HCT116 (cell line): Measurements from ENCODE around the gene SH3GL2. TPM values are rescaled to one million over a fixed set of nuclear protein-coding genes. Genes with fewer than 3 reads are reported as not detected.

Source experiments
- ATAC-seq: fragments of 200-7000 bp; cut with Tn5 transposase; 2 replicates; pipeline ENCODE4 v1.9.1; 2020; ENCODE audit warnings: mild to moderate bottlenecking, moderate library complexity
- BruUV-seq: library from RNA; stranded (reverse); fragments of 400-500 nt; replicated peaks from 2 replicates; lab custom pipeline; 2021; lab: Mats Ljungman, UMichigan
- CTCF ChIA-PET: fragments of 300-600 bp; sonication (Branson Sonifier 250); formaldehyde crosslinking; loops from one replicate; lab custom pipeline; 2021; ENCODE audit warnings: antibody characterized with exemption; lab: Charles Lee
- POLR2A ChIA-PET: fragments of 300-600, 350-600 bp; sonication (Branson Sonifier 250); formaldehyde crosslinking; loops from one replicate; lab custom pipeline; 2021; ENCODE audit warnings: antibody characterized with exemption; lab: Charles Lee
- RAD21 ChIA-PET, 2 experiments: fragments of 300-600 bp; sonication (Branson Sonifier 250); formaldehyde crosslinking; loops; one replicate each; lab custom pipeline; 2023; ENCODE audit warnings: low total read pairs in 2 of 2; ENCODE audit not compliant: uncharacterized antibody in 2 of 2, unreplicated experiment in 2 of 2, low non-redundant PET in 1 of 2; lab: Charles Lee
- DNase-seq: peaks from one replicate; pipeline ENCODE4 v3.0.0-alpha.2; 2010; ENCODE audit warnings: low read depth, low spot score
- H2AFZ ChIP-seq: fragments of 200-600 bp; shearing (Covaris generic), sonication (generic); 2 replicates; pipeline ENCODE4 v1.6.1; 2017; ENCODE audit warnings: low read depth, mixed run types, mixed read lengths, antibody characterized with exemption, low read length; ENCODE audit not compliant: poor library complexity, severe bottlenecking
- H3K27ac ChIP-seq: 2 replicates; pipeline ENCODE4 v1.5.1; 2012; ENCODE audit warnings: low read depth, low read length
- H3K27me3 ChIP-seq: fragments of 200-600 bp; sonication (generic); 2 replicates; pipeline ENCODE4 v1.6.1; 2016; ENCODE audit warnings: mixed run types, low read length, mixed read lengths; ENCODE audit not compliant: insufficient read depth
- H3K36me3 ChIP-seq, 2 experiments: fragments of 200-500 bp in 1 of 2; fragments of 200-600 bp in 1 of 2; sonication (Bioruptor generic) in 1 of 2; sonication (generic) in 1 of 2; 2 replicates each; pipeline versions ENCODE4 v1.5.1 to v1.6.1; 2014 to 2016; ENCODE audit warnings: low read length in 2 of 2, inconsistent platforms in 1 of 2, mixed read lengths in 1 of 2, mixed run types in 1 of 2; ENCODE audit not compliant: insufficient read depth in 2 of 2, control insufficient read depth in 1 of 2
- H3K4me1 ChIP-seq, 2 experiments: fragments of 200-600 bp in 1 of 2; sonication (generic) in 1 of 2; 2 replicates each; pipeline versions ENCODE4 v1.5.1 to v1.6.1; 2012 to 2017; ENCODE audit warnings: low read length in 2 of 2, inconsistent platforms in 1 of 2, mild to moderate bottlenecking in 1 of 2, mixed read lengths in 1 of 2, mixed run types in 1 of 2, moderate library complexity in 1 of 2; ENCODE audit not compliant: insufficient read depth in 2 of 2, control insufficient read depth in 1 of 2
- H3K4me2 ChIP-seq: fragments of 200-600 bp; sonication (generic); 2 replicates; pipeline ENCODE4 v1.6.1; 2017; ENCODE audit warnings: mixed run types, low read length, mixed read lengths
- H3K4me3 ChIP-seq, 2 experiments: fragments of 200-600 bp in 1 of 2; sonication (generic) in 1 of 2; replicated peaks in 1 of 2; 2 replicates each; pipeline ENCODE4 v1.5.1; 2011 to 2016; ENCODE audit warnings: low read length in 2 of 2, control low read depth in 1 of 2, low read depth in 1 of 2, mild to moderate bottlenecking in 1 of 2, mixed read lengths in 1 of 2, mixed run types in 1 of 2
- H3K79me2 ChIP-seq: fragments of 200-600 bp; sonication (generic); 2 replicates; pipeline ENCODE4 v1.6.1; 2017; ENCODE audit warnings: mild to moderate bottlenecking, mixed run types, low read length, moderate library complexity, mixed read lengths; ENCODE audit not compliant: insufficient read depth
- H3K9ac ChIP-seq: fragments of 200-600 bp; sonication (generic); 2 replicates; pipeline ENCODE4 v1.6.1; 2016; ENCODE audit warnings: low read length, mixed read lengths
- H3K9me2 ChIP-seq: fragments of 200-600 bp; sonication (generic), shearing (Covaris generic); 2 replicates; pipeline ENCODE4 v1.6.1; 2017; ENCODE audit warnings: mixed run types, mild to moderate bottlenecking, moderate library complexity; ENCODE audit not compliant: insufficient read depth
- H3K9me3 ChIP-seq, 2 experiments: fragments of 200-500 bp in 1 of 2; fragments of 200-600 bp in 1 of 2; sonication (Bioruptor generic) in 1 of 2; sonication (generic) in 1 of 2; 2 replicates each; pipeline ENCODE4 v1.6.1; 2014 to 2017; ENCODE audit warnings: low read length in 2 of 2, mixed read lengths in 2 of 2, inconsistent platforms in 1 of 2, low read depth in 1 of 2, mild to moderate bottlenecking in 1 of 2, mixed run types in 1 of 2, moderate library complexity in 1 of 2; ENCODE audit not compliant: control insufficient read depth in 1 of 2, insufficient read depth in 1 of 2
- H4K20me1 ChIP-seq: fragments of 200-600 bp; sonication (generic), shearing (Covaris generic); 2 replicates; pipeline ENCODE4 v1.6.1; 2017; ENCODE audit warnings: mixed run types, mild to moderate bottlenecking, moderate library complexity; ENCODE audit not compliant: insufficient read depth
- ATF3 ChIP-seq: IDR thresholded peaks from 2 replicates; pipeline ENCODE4 v1.6.1; 2012
- CBX3 ChIP-seq: IDR thresholded peaks from 2 replicates; pipeline ENCODE4 v1.6.1; 2012; ENCODE audit warnings: low read depth
- CTCF ChIP-seq, 3 experiments: fragments of 200-600 bp in 1 of 3; sonication (generic) in 1 of 3; IDR thresholded peaks in 2 of 3; conservative IDR thresholded peaks in 1 of 3; 2 replicates each; pipeline ENCODE4 v1.5.1; 2012 to 2017; ENCODE audit warnings: low read depth in 2 of 3, low read length in 2 of 3, antibody characterized with exemption in 1 of 3, borderline replicate concordance in 1 of 3, control low read depth in 1 of 3, mild to moderate bottlenecking in 1 of 3, mixed read lengths in 1 of 3, mixed run types in 1 of 3, moderate library complexity in 1 of 3; ENCODE audit not compliant: insufficient read depth in 1 of 3
- EGR1 ChIP-seq: IDR thresholded peaks from 2 replicates; pipeline ENCODE4 v1.6.1; 2012; ENCODE audit warnings: low read depth
- ELF1 ChIP-seq: IDR thresholded peaks from 2 replicates; pipeline ENCODE4 v1.6.1; 2012; ENCODE audit warnings: low read depth, borderline replicate concordance
- EZH2 ChIP-seq: fragments of 200-600 bp; sonication (generic); IDR thresholded peaks from 2 replicates; pipeline ENCODE4 v1.6.1; 2017; ENCODE audit warnings: antibody characterized with exemption, mixed run types
- FOSL1 ChIP-seq: IDR thresholded peaks from 2 replicates; pipeline ENCODE4 v1.6.1; 2012; ENCODE audit warnings: low read depth
- JUND ChIP-seq: IDR thresholded peaks from 2 replicates; pipeline ENCODE4 v1.6.1; 2012
- POLR2AphosphoS5 ChIP-seq: IDR thresholded peaks from 2 replicates; pipeline ENCODE4 v1.6.1; 2011; ENCODE audit warnings: mild to moderate bottlenecking, low read depth, low read length, moderate library complexity
- RAD21 ChIP-seq: IDR thresholded peaks from 2 replicates; pipeline ENCODE4 v1.6.1; 2012; ENCODE audit warnings: low read depth, mild to moderate bottlenecking
- REST ChIP-seq: IDR thresholded peaks from 2 replicates; pipeline ENCODE4 v1.6.1; 2012; ENCODE audit warnings: low read depth
- SIN3A ChIP-seq: IDR thresholded peaks from 2 replicates; pipeline ENCODE4 v1.6.1; 2012; ENCODE audit warnings: low read depth
- SP1 ChIP-seq: IDR thresholded peaks from 2 replicates; pipeline ENCODE4 v1.6.1; 2012; ENCODE audit warnings: low read depth
- SRF ChIP-seq: IDR thresholded peaks from 2 replicates; pipeline ENCODE4 v1.6.1; 2012; ENCODE audit warnings: low read depth
- TCF7L2 ChIP-seq: IDR thresholded peaks from 2 replicates; pipeline ENCODE4 v1.7.0; 2011; ENCODE audit warnings: borderline replicate concordance, inconsistent platforms; ENCODE audit not compliant: insufficient read depth, insufficient read length; ENCODE audit errors: extremely low read depth
- ZFX ChIP-seq: fragments of 450-650 bp; IDR thresholded peaks from 2 replicates; pipeline ENCODE4 v1.6.1; 2017
- ZNF274 ChIP-seq: fragments of 200-500 bp; sonication (Bioruptor generic); IDR thresholded peaks from 2 replicates; pipeline ENCODE4 v1.6.1; 2014; ENCODE audit warnings: mild to moderate bottlenecking, low read depth, low read length, inconsistent platforms
- intact Hi-C: fragments of 100-400 bp; cut with micrococcal nuclease; formaldehyde crosslinking; loops from 2 replicates; pipeline ENCODE4 v1.10.0; 2022
- total RNA-seq: library from RNA; stranded (reverse); gene quantifications from one replicate; pipeline ENCODE4 v1.2.1, GENCODE V29; 2021; ENCODE audit not compliant: unreplicated experiment

SH3GL2 gene
- total RNA-seq, 1 experiment from 2014 or later = not detected

- Histone ChIP-seq H4K20me1 (no peaks in the 10 kb centered on the region), H3K27ac (no peak overlapping the region), H3K9me2 (no peaks in the 10 kb centered on the region), H3K9ac (no peak overlapping the region), H3K79me2 (no peaks in the 10 kb centered on the region), H3K9me3 (no peaks in the 10 kb centered on the region), H3K4me3 (no peak overlapping the region), H3K4me1 (no peaks in the 10 kb centered on the region), H3K27me3 (no peaks in the 10 kb centered on the region), H2AFZ (no peak overlapping the region), H3K36me3 (no peaks in the 10 kb centered on the region), H3K4me2 (no peak overlapping the region)
- CTCF ChIA-PET = no interaction called here
- no peak for TF ChIP-seq EGR1
- no peak for TF ChIP-seq RAD21
- TF ChIP-seq ELF1 = no peak
- TF ChIP-seq ZNF274 = no peak
- TF ChIP-seq CBX3 = no peak
- BruUV-seq = no TSS peak
- ATAC-seq = no peak
- RAD21 ChIA-PET = no interaction called here
- intact Hi-C loops = no loop called here
- POLR2A ChIA-PET = no interaction called here
- DNase-seq = no peak
These were observed 43.3 kb downstream of the SH3GL2 start for GRCh38 chr9:17622141-17622540.

- BruUV-seq = no TSS peak
- Histone ChIP-seq H3K9me2 (no peaks in the 10 kb centered on the region), H2AFZ (no peak overlapping the region), H3K79me2 (no peaks in the 10 kb centered on the region), H4K20me1 (no peaks in the 10 kb centered on the region), H3K9ac (no peak overlapping the region), H3K4me2 (no peak overlapping the region), H3K4me1 (no peaks in the 10 kb centered on the region), H3K27ac (no peak overlapping the region), H3K9me3 (no peaks in the 10 kb centered on the region), H3K27me3 (no peaks in the 10 kb centered on the region), H3K36me3 (no peaks in the 10 kb centered on the region), H3K4me3 (no peak overlapping the region)
- ChIA-PET CTCF (no interaction called here), RAD21 (no interaction called here), POLR2A (no interaction called here)
- no peak for ATAC-seq
- DNase-seq = no peak
- intact Hi-C loops = no loop called here
- TF ChIP-seq FOSL1 (no peak), ELF1 (no peak), ZFX (no peak), JUND (no peak), EZH2 (no peak), REST (no peak), ATF3 (no peak), EGR1 (no peak), SIN3A (no peak), TCF7L2 (no peak), CBX3 (no peak), POLR2AphosphoS5 (no peak), ZNF274 (no peak), RAD21 (no peak), SRF (no peak), CTCF (IDR thresholded peaks at IDR 0.05 in 2 of 3, conservative IDR thresholded peaks at IDR 0.05 in 1 of 3; ENCODE audit: borderline replicate concordance in 1 of 3, insufficient read depth in 1 of 3, low read depth in 2 of 3, low read length in 2 of 3) (no peak), SP1 (no peak)
These were observed 43.9 kb downstream of the SH3GL2 start for GRCh38 chr9:17622749-17623148.
